GM19468 (cell line): ENCODE data around the gene CEMIP.

Experiments used
- ATAC-seq: cut with Tn5 transposase; IDR thresholded peaks from one replicate; pipeline ENCODE4 v1.9.1; 2021; ENCODE audit warnings: mild to moderate bottlenecking, moderate library complexity, moderate number of reproducible peaks; ENCODE audit not compliant: unreplicated experiment; ENCODE audit errors: extremely low read depth

The CEMIP gene

GRCh38 chr15:80779658-80780415, 667 bp downstream of the CEMIP start:
- no peak for ATAC-seq

- ATAC-seq: no peak
These were observed 1.4 kb downstream of the CEMIP start for GRCh38 chr15:80780416-80781221.

- no peak for ATAC-seq
These were observed 4.1 kb downstream of the CEMIP start for GRCh38 chr15:80783260-80783659.

GRCh38 chr15:80785335-80785734, 6.2 kb downstream of the CEMIP start:
- no peak for ATAC-seq

- no peak for ATAC-seq
These were observed 6.7 kb downstream of the CEMIP start for GRCh38 chr15:80785811-80786354.

GRCh38 chr15:80787316-80787715, 8.1 kb downstream of the CEMIP start:
- no peak for ATAC-seq

GRCh38 chr15:80788536-80788935, 9.4 kb downstream of the CEMIP start:
- no peak for ATAC-seq

GRCh38 chr15:80789296-80789695, 10.1 kb downstream of the CEMIP start:
- ATAC-seq: no peak

GRCh38 chr15:80789796-80790195, 10.6 kb downstream of the CEMIP start:
- no peak for ATAC-seq

- no peak for ATAC-seq
These were observed 11.1 kb downstream of the CEMIP start for GRCh38 chr15:80790236-80790635.

- no peak for ATAC-seq
These were observed 11.8 kb downstream of the CEMIP start for GRCh38 chr15:80791004-80791403.

GRCh38 chr15:80796407-80796806, 17.2 kb downstream of the CEMIP start:
- no peak for ATAC-seq

GRCh38 chr15:80798911-80799310, 19.7 kb downstream of the CEMIP start:
- ATAC-seq: no peak

GRCh38 chr15:80800067-80800466, 20.9 kb downstream of the CEMIP start:
- no peak for ATAC-seq

GRCh38 chr15:80801891-80802680, 22.9 kb downstream of the CEMIP start:
- ATAC-seq: no peak

GRCh38 chr15:80803580-80804525, 24.7 kb downstream of the CEMIP start:
- no peak for ATAC-seq

- no peak for ATAC-seq
These were observed 25.9 kb downstream of the CEMIP start for GRCh38 chr15:80804970-80805495.

- ATAC-seq: no peak
These were observed 32.7 kb downstream of the CEMIP start for GRCh38 chr15:80811781-80812315.

- ATAC-seq: no peak
These were observed 35.9 kb downstream of the CEMIP start for GRCh38 chr15:80815106-80815505.
